ENCODE measurements around the gene RNU5B-1.

The RNU5B-1 gene

GRCh38 chr15:65329288-65329983, 25.0 kb downstream of the RNU5B-1 start:
- DNase-seq, result no peak

GRCh38 chr15:65329984-65330735, 25.7 kb downstream of the RNU5B-1 start:
- no peak for DNase-seq

- no peak for DNase-seq
Measured at GRCh38 chr15:65330934-65331645, 26.6 kb downstream of the RNU5B-1 start.

GRCh38 chr15:65331811-65332210, 27.3 kb downstream of the RNU5B-1 start:
- no peak for DNase-seq

GRCh38 chr15:65332391-65333147, 28.1 kb downstream of the RNU5B-1 start:
- no peak for DNase-seq

GRCh38 chr15:65333148-65333820, 28.8 kb downstream of the RNU5B-1 start:
- no peak for DNase-seq

GRCh38 chr15:65333856-65334255, 29.4 kb downstream of the RNU5B-1 start:
- no peak for DNase-seq

- DNase-seq, result no peak
Measured at GRCh38 chr15:65334586-65335231, 30.2 kb downstream of the RNU5B-1 start.

- no peak for DNase-seq
Measured at GRCh38 chr15:65335278-65336055, 31.0 kb downstream of the RNU5B-1 start.

- DNase-seq, result no peak
Measured at GRCh38 chr15:65336493-65337435, 32.3 kb downstream of the RNU5B-1 start.

GRCh38 chr15:65337436-65338070, 33.1 kb downstream of the RNU5B-1 start:
- DNase-seq, result no peak

GRCh38 chr15:65338366-65338765, 33.9 kb downstream of the RNU5B-1 start:
- DNase-seq, result no peak

GRCh38 chr15:65338823-65339222, 34.3 kb downstream of the RNU5B-1 start:
- DNase-seq, result no peak

- no peak for DNase-seq
Measured at GRCh38 chr15:65339416-65339815, 34.9 kb downstream of the RNU5B-1 start.

- DNase-seq, result no peak
Measured at GRCh38 chr15:65339920-65340319, 35.4 kb downstream of the RNU5B-1 start.

GRCh38 chr15:65342493-65342892, 38.0 kb downstream of the RNU5B-1 start:
- DNase-seq, result no peak

- DNase-seq, result no peak
Measured at GRCh38 chr15:65343374-65343981, 39.0 kb downstream of the RNU5B-1 start.

- no peak for DNase-seq
Measured at GRCh38 chr15:65344214-65344913, 39.9 kb downstream of the RNU5B-1 start.
